Cardiac fibroblast (primary cell): ENCODE measurements around the gene ARHGEF19.

ENCODE experiments used
- DNase-seq, 2 donors: peaks; one replicate each; pipeline versions ENCODE4 v3.0.0 to v3.0.0-alpha.2; 2010; ENCODE audit warnings: low read depth in 2 of 2
- H3K4me3 ChIP-seq, 2 donors: replicated peaks in 1 of 2; 1 replicate in 1 of 2; 2 replicates in 1 of 2; pipeline ENCODE4 v1.5.1; 2011; ENCODE audit warnings: low read depth in 2 of 2, low read length in 2 of 2, mild to moderate bottlenecking in 2 of 2, moderate library complexity in 1 of 2
- TF ChIP-seq, protein P1 (sequence below): IDR thresholded peaks from one replicate; pipeline ENCODE4 v1.5.1; 2011; ENCODE audit warnings: low read depth, mild to moderate bottlenecking, low read length, inconsistent platforms

The ARHGEF19 gene

DNA sequence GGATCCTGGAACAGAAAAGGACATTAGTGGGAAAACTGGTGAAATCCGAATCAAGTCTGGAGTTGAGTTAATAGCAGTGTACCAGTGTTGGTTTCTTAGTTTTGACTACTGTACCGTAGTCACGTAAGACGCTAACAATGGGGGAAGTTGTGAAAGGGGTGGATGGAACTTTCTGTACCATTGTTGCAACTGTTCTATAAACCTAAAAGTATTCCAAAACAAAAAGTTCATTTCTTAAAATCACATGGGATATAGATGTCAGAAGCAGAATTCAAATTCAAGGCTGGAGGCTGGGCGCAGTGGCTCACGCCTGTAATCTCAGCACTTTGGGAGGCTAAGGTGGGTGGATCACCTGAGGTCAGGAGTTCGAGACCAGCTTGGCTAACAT is 16.9 kb downstream of the ARHGEF19 start:
- no peak for DNase-seq

DNA sequence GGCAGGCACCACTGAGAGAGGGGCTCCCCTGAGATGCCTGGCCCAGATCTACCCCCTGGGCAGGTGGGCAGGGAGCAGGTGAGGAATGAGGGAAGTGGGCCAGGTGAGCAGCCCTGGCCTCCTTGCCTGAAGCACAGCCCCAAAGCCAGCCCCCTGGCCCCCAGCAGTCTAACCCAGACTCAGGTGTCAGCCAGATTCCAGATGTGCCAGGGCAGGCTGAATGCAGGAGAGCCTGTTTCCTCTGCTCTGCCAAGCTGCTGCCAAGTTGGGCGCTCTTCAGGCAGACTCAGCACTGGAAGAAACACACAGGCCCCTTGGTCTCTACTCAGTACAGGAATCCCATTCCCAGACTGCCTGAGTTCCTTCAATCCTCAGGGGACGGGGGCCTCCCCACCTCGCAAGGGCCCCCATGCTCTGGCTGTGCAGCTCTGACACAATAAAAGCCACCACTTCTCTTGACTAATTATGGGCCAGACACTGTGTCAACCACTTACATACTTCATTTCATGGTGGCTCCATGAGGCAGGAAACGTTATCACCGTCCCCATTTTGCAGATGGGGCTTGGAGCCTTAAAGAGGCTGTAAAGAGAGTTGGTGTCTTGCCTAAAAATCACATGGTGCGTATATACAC is 20.4 kb downstream of the ARHGEF19 start:
- no peak for DNase-seq
- no peak overlapping the region for H3K4me3 ChIP-seq
- TF ChIP-seq, protein P1, sequence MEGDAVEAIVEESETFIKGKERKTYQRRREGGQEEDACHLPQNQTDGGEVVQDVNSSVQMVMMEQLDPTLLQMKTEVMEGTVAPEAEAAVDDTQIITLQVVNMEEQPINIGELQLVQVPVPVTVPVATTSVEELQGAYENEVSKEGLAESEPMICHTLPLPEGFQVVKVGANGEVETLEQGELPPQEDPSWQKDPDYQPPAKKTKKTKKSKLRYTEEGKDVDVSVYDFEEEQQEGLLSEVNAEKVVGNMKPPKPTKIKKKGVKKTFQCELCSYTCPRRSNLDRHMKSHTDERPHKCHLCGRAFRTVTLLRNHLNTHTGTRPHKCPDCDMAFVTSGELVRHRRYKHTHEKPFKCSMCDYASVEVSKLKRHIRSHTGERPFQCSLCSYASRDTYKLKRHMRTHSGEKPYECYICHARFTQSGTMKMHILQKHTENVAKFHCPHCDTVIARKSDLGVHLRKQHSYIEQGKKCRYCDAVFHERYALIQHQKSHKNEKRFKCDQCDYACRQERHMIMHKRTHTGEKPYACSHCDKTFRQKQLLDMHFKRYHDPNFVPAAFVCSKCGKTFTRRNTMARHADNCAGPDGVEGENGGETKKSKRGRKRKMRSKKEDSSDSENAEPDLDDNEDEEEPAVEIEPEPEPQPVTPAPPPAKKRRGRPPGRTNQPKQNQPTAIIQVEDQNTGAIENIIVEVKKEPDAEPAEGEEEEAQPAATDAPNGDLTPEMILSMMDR = no peak

More for the DNA sequence above, 16.9 kb downstream of the ARHGEF19 start:
- TF ChIP-seq, protein P1 = no peak
- H3K4me3 ChIP-seq = no peak overlapping the region

DNA sequence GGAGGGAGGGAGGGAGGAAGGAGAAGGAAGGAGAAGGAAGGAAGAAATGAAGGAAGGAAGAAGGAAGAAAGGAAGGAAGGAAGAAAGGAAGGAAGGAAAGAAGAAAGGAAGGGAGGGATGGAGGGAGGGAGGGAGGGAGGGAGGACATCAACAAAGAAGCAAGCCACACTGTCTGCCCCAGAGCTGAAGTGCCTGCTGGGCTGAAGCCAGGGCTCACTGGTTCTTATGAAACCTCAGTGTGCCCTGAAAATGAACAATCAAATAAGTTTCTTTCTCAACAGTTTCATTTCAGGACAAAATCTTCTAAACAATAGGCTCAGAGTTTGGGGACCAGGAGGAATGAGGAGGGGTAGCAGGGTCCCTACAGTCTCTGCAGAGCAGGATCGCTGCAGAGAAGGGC is 21.1 kb downstream of the ARHGEF19 start:
- no peak for DNase-seq
- TF ChIP-seq, protein P1 = no peak
- H3K4me3 ChIP-seq = no peak overlapping the region

DNA sequence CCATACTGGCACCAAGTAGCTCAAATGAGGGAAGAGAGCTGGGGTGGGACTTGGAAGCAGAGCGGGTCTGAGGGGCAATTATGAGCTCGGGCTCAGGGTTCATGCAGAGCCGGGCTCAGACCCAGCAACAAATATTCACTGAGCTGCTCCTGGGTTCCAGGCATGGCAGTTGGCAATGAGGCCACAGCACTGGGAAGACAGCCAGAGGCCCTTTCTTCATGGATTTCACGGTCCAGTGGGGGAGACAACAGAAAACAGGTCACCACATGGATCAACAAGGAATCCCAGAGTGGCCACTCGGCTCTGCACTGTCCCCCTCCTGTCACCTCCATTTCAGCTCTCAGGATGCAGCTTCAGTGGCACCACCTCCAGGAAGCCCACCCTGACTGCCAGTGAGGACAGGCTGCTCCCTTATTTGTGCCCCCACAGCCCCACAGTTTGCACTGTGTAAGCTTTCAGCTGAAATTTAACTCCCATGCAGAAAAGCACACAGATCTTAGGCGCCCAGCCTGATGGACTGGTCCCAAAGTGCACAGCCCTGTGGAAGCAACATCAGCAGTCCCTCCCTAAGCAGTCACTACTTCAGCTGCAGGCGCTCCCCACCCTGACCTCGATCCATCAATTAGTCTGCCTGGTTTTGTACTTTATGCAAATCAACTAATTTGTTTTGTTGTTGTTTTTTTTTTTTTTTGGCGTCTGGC is 22.4 kb downstream of the ARHGEF19 start:
- DNase-seq = no peak
- H3K4me3 ChIP-seq = no peak overlapping the region
- TF ChIP-seq, protein P1 = no peak

DNA sequence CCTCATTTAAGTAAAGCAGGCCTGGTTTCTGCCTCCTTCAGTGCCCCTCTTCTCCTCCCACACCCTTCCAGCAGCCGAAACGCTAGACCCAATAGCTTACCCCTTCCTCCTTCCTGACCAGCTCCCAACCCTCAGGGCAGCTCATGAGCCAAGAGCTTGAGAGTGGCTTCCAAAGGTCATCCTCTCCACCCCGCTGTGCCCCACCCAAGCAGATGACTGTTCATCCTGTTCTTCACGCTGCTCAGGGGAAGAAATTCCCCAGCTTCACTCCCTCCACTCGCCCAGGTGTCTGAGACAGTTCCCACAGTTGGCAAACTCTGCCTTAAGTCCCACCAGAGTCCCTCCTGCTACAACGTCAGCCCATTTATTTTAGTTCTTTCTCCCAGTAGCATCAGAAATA is 23.4 kb downstream of the ARHGEF19 start:
- DNase-seq = peak; percentile 43 to 45
- TF ChIP-seq, protein P1 = no peak
- H3K4me3 ChIP-seq = no peak overlapping the region

DNA sequence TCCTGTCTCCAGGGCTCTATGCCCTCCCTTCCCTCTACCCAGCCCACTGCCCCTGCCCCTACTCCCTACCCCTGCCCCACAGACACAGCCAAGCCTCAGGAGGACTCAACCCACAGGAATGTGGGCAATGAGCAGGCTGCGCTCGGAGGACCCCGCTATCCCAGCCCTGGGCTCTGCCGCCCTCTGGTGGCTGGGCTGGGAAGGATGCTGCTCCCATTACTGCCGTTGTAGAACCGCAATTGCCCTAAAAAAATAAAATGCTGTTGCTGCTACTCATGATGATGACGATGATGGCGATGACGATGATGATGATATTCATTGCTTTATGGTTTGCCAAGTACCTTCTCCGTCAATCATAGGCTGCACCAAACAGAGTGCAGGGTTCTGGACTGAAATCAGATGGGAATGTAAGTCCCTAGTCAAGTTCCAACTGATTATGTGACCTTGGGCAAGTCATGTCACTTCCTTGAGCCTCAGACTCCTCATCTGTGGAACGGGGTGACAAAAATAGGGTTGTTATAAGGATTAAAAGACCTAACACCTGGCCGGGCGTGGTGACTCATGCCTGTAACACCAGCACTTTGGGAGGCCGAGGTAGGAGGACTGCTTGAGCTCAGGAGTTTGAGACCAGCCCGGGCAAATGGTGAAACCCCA is 24.6 kb downstream of the ARHGEF19 start:
- TF ChIP-seq, protein P1 = peak; percentile 97
- DNase-seq = peak; percentile 79 to 87
- no peak overlapping the region for H3K4me3 ChIP-seq
